Kidney glomerular epithelial cell (primary cell): ENCODE measurements around the gene MRPL37.

Source experiments
- DNase-seq: peaks from one replicate; lab custom pipeline; 2025; lab: John Stamatoyannopoulos, UW

Gene MRPL37

GRCh38 chr1:54240741-54241335 is 40.9 kb downstream of the MRPL37 start:
- DNase-seq, result no peak

DNA sequence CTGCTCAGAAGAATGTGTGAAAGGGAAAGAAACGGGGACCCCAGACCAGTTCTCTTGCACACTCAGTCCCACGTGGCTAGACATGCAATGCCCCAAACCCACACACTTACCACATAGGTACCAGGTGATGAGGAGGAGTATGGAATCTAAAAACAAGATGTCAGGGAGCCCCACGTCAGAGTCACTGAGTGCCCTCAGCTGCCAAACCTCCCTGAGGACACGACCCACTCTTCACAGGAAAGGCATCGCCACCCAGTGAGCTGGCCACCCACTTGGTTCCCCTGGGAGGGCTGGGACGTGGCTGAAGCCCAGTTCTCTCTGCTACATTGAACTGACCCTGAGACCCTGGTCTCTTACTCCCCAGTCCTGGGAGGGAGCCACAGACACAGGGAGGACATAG is 41.4 kb downstream of the MRPL37 start:
- DNase-seq, result no peak

DNA sequence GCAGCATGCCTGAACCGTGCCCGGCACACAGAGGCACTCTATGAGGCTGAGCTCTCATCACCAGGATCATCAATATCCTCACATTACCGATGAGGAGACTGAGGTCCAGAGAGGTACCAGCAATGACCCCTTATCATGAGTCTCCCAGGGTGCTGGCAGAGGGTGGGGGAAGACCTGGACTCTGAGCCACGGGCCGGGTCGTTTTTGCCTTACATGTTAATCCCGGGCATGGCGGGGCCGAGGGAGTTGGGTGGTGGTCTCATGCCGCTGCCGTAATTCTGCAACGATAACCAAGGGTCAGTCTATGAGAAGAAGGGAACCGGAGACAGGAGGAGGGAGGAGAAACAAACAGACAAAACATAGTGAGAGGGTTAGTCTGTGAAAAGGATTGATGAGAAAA is 43.1 kb downstream of the MRPL37 start:
- no peak for DNase-seq

DNA sequence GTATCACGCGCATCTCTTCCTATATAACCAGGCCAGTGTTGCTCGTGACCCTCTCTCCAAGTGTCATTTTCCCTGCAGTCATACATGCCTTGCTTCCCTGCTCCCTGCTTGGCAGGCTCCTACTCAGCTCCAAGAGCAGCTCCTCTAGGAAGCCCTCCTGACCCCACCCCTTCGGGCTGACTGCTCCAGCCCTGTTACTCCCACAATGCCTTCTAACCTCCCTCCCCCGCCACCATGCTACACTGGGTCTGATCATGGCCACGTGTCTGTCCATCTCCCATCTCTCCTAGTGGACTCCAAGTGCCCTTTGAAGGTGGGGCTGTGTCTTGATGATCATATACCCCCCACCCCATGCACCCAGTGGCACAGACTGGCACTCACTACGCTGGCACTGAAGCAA is 44.7 kb downstream of the MRPL37 start:
- DNase-seq, result no peak

DNA sequence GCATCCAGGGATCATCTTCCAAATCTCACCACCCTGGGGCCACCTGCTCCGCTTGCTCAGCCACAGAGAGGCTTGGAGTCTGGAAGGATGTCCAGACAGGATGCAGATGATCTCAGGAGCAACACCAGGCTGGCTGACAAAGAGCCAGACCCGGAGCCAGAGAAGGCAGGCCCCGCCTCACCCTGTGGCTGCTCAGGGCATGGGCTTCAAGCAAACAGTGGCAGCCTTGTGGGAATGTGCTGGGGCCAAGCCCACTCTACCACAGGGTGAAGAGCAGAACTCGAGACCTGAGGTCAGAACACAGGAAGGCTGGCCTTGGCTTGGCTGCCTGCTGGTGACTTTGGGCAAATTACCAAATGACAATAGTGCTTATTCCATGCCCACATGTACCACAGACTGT is 45.5 kb downstream of the MRPL37 start:
- DNase-seq, result no peak

DNA sequence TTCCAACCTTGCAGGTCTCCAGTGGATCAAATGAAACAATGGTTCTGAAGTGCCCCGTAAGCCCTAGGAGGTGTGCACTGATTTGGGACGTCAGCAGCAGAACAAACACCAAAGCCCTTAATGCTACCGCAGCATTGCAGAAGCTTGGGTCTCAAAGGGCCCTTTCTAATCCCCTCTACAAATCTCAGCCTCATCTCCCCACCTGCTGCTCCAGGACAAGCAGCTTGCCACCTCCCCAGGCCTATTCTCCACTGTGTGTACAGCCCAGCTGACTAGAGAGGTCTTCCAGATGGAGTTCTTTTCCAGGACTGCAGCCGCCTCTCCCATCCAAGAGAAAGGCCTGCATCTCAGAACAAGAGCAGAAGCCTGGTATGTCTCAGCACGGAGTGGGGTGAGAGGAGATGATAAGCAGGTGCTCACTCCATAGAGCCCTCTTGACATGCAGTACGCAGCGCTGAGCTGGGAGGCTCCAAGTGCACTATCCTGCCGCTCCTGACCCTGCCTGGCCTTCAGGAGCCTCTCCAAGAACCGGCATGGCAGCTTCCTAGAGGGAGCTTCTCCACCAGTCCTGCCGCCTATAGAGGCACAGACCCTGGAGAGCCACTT is 46.3 kb downstream of the MRPL37 start:
- no peak for DNase-seq

DNA sequence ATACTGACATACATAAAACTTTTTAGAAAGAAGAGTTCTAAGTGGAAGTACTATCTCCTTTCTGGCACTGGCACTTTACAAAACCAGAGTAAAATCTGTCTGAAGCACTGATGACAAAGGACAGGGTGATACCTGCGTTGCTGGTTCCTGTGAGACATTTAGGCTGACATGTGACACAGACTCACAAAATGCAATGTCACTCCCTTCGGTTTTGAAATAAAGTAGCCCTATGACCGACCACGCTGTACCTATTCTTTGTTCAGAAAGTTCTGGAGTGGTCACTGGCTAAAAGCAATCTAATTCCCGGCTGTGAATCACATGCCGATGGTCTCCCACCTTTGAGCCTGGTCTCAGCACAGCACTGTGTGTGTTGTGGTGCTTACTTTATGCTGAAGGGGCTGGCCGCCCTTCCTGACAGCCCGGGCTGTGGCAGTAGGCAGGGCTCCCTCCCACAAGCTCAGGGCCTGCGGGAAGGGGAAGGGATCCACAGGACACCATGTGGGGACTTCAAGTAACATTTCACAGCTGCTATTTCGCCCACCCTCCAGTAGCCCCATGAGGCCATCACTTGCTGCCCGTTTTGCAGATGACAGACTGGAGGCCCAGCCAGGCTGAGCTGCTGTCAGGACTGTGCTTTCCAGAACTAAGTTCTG is 48.0 kb downstream of the MRPL37 start:
- DNase-seq, result no peak

- DNase-seq, result no peak
Measured at GRCh38 chr1:54248966-54249365, 49.0 kb downstream of the MRPL37 start.

DNA sequence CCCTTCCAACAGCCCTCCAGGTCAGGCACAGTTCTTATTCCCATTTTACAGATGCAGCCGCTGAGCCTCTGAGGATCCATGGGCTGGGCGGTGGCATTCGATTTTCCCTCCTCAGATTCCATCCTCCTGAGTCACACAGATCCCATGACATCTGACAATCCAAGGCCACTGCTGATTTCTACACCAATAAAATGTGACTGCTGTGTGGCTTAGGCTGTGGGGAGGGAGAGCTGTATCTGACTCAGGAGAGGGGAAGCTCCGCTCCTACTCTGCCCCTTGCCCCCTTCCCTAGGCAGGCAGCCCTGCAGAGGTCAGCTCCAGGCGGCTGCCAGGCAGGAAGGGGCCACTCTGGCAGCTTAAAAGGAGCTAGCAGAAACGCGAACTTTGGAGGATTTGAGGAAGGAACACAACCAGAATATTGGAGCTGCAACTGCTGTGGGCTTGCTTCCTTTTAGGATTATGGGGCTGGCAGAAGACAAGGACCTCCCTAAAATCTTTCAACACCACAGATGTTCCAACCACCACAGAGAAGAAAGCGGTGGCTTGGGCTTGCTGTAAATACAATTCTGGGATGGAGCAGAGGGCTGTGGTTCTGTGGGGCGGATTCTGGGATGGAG is 50.0 kb downstream of the MRPL37 start:
- peak; percentile 16 for DNase-seq

GRCh38 chr1:54250670-54251069 is 50.7 kb downstream of the MRPL37 start:
- DNase-seq, result no peak

- no peak for DNase-seq
Measured at GRCh38 chr1:54252371-54252936, 52.5 kb downstream of the MRPL37 start.

DNA sequence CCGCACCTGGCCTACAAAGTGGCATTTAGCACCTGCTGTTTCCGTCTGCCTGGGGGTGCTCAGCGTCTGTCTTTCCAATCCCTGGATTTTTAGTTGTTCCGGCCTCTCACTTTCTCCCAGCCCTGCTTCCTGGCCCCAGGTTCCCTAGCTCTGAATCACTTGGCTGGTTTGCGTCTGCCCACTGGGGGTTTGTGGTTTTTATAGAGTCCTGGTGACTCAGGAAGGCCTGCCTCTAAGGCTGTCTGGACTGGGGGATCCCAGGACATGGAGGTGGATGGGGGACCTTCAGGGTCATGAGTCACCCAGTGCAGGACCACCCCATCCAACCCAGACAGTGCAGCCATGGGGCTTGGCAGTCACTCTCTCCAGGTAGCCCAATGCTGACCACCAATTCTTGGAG is 53.5 kb downstream of the MRPL37 start:
- DNase-seq, result peak; percentile 85

GRCh38 chr1:54254055-54254454 is 54.1 kb downstream of the MRPL37 start:
- DNase-seq, result no peak

- DNase-seq, result no peak
Measured at GRCh38 chr1:54255026-54255702, 55.2 kb downstream of the MRPL37 start.

DNA sequence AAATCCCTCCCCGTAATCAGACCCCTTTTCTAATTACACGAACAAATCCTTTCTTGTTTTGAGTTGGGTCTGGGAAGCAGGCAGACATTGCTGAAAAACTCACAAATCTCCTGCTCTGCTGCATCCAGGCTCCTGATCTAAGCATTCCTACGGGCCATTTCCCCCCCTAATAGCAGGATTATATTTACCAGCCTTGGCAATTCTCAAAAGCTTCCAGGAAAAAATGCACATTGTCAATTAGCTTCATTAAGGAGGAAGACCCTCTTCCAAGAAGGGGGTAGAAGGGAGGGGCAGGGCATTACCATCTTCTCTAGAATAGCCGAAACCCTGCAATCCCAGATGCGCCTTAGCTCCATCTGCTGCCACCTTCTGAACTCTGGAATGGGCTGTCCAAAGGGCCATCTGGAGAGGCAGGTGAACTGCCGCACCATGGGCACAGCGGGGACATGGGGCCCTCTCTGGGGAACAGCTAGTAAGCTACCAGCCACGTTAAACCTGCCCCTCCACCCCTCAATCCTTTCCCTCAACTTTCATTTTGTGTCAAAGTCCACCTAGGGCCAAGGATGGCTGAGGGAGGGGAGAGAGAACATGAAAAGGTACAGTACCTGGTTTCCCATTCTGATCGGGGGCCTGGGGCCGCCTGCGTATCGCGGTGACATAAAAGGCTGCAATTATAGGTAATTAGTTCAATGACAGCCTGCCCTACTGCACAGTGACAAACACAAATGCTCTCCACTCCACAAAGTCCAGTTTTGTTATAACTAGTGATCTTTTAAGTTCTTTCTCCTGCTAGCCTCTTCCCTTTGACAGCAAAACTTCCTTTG is 56.8 kb downstream of the MRPL37 start:
- no peak for DNase-seq

- DNase-seq, result no peak
Measured at GRCh38 chr1:54257346-54257620, 57.3 kb downstream of the MRPL37 start.

DNA sequence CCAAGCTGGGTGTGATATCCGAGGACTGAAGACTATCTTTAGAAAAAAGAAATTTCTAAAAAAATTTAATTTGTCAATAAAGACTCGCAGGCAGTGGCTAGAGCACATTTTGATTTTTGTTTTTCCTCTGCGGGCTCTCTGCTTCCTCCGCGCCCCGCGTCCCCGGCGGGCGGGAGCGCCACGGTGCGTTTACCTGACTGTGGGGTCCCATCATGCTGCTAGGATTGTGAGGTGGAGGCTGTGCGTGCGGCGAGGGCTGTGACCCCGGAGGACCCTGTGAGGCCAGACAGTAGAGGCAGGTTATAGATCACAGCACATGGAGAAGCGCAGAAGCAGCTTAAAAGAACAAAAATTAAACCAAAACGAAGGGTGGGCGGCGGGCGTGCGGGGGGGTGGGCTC is 57.9 kb downstream of the MRPL37 start:
- DNase-seq, result no peak

GRCh38 chr1:54259546-54260140 is 59.7 kb downstream of the MRPL37 start:
- DNase-seq, result no peak

DNA sequence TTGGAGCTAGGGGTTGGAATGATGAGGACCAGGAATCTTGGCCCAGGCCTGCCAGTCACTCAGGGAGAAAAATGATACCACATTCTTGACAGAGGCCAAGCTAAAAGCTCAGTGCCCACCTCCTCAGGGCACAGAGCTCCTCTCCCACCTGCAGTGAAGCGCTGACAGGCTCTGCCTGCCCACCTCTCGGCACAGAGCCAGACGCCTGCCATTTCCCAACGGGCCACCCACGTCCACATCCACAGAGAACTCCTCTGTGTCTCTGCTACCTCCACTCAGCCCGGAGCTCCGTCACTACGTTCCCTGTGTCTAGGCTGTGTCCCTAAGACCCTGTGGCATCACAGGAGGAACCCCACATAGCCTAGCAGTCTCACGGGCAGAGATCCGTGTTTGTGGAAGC is 60.8 kb downstream of the MRPL37 start:
- no peak for DNase-seq

DNA sequence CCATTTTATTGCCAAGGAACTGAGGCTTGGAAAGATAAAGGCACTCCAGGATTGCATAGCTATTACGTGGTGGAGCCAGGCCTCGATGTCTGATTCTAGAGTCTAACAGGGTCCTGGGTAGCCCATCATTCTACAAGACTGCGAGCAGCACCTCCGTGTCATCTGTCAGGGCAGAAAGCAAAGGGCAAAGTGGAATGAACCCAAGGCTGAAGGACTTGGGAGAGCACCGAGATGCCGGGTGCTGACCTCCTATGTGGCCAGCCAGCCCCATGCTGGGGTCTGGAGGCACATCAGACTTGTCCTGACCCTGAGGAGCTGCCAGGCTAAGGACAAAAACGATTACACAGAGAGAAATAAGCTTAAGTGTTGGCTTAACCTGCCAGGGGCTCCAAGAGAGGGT is 62.3 kb downstream of the MRPL37 start:
- DNase-seq, result no peak

DNA sequence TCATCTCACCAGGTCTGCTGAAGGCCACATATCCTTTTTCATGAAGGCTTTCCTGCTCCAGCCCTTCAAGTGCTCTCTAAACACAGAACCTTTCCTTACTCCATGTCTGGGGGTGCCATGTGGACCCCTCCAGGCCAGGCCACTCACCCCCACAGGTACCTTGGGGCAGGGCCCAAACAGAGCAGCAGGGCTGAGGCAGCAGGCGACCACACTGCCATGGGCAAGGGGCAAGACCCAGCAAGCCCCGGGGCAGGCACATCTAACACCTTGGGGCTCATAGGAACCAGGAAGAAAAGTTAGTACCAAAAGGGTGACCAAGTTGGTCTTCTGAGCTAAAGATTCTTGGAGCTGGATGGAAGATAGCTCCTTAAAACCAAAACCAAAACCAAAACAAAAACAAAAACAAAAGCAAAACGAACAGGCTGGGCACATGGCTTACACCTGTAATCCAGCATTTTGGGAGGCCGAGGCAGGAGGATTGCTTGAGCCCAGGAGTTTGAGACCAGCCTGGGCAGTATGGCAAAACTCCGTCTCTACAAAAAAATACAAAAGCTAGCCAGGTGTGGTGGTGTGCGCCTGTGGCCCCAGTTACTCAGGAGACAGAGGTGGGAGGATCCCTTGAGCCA is 63.7 kb downstream of the MRPL37 start:
- no peak for DNase-seq
